ENCODE measurements around the gene PNMT. TPM values are rescaled to one million over a fixed set of nuclear protein-coding genes. Genes with fewer than 3 reads are reported as not detected.

PNMT gene
- total and polyA plus RNA-seq, 4 donors, result 0.75 to 30.2 (median 1.1) TPM

DNA sequence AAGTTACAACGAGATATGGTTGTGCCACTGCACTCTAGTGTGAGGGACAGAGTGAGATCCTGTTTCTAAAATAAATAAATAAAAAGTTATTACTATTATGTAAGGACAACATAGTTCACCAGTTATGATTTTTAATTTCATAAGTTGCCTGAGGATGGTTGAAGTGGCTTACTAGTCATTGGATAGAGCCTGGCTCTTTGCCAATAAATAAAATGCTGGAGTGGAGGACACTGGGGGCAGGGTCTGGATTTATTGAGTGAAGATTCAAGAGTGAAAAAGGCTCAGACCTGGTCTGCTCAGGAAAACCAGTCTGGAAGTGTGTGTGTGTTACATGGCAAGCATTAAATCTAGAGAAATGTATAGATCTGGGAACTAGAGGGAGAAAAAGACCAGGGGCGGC lies 29.2 kb upstream of the PNMT start:
- 84 to 89% methylated on average over 2 of the region's 2 CpGs for WGBS, 2 donors
- Histone ChIP-seq H3K4me1 (ENCODE audit: control insufficient read depth in 1 of 2, insufficient read depth in 2 of 2, low read length in 2 of 2) (no peaks in the 10 kb centered on the region), H3K27ac (ENCODE audit: low read depth in 1 of 2, low read length in 2 of 2) (no peak overlapping the region)

DNA sequence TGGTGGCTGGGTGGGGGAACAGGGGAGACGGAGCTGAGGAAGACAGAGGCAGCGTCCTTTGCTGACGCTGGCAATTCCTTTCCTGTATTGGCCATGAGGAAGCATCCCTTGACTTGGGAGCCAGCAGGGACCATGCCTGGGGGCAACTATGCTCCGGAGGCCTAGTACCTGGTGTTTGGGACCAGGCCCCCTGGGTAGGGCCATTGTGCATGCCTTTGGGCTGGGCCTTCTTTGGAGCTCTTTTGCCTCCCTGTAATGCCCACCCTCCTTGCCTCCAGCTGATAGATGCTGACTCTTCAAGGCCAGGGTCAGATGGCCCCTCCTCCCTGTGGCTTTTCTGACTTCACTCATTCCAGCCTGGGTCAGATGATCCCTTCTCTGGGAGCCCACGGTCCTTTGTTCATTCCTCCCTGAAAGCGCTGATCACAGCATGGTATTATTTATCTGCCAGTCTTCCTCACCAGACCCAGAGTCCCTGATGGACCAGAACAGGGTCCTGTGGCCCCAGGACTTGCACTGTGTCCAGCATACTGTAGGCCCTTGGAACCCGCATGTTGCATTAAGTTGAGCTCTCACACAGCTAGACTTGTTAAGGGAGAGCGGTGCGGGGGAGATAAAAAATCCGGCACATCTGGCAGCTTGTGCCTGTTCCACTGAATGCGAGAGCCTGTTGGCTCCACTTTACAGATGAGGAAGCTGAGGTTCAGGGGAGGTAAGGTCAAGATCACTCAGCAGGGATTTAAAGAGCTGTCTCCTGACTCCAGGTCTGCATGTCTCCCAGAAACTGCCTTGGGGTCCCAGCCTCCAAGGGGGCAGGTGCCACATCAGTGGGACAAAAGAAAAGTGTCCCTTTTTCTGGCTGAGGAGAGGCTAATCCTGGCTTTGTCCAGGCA lies 28.4 kb upstream of the PNMT start:
- no peaks in the 10 kb centered on the region for H3K36me3 ChIP-seq (ENCODE audit: control insufficient read depth in 1 of 2, insufficient read depth in 2 of 2, low read length in 1 of 2)
- H3K27ac ChIP-seq (ENCODE audit: low read depth in 1 of 2, low read length in 2 of 2), result no peak overlapping the region
- DNase-seq (no peak), ATAC-seq (ENCODE audit: low FRiP score) (no peak)
- intact Hi-C loops (cut with DNase I), result loop anchor here (5.0 kb wide), 4 partner anchors 32 to 112 kb away; partner anchors contain the start of gene MIEN1 (in 1 of the 2)
- H3K4me1 ChIP-seq (ENCODE audit: control insufficient read depth in 1 of 2, insufficient read depth in 2 of 2, low read length in 2 of 2), result no peaks in the 10 kb centered on the region
- H3K4me3 ChIP-seq (ENCODE audit: low read length in 2 of 2), result no peak overlapping the region
- WGBS, 2 donors, result 85% methylated on average over 11 of the region's 11 CpGs
- no peaks in the 10 kb centered on the region for H3K9me3 ChIP-seq (ENCODE audit: control insufficient read depth, low read length)
- no peaks in the 10 kb centered on the region for H3K27me3 ChIP-seq (ENCODE audit: control insufficient read depth in 1 of 2, insufficient read depth in 2 of 2, low read length in 1 of 2)

More for the DNA sequence above, 29.2 kb upstream of the PNMT start:
- no peak for ATAC-seq (ENCODE audit: low FRiP score)
- no peaks in the 10 kb centered on the region for H3K27me3 ChIP-seq (ENCODE audit: control insufficient read depth in 1 of 2, insufficient read depth in 2 of 2, low read length in 1 of 2)
- no peak for DNase-seq
- no peaks in the 10 kb centered on the region for H3K36me3 ChIP-seq (ENCODE audit: control insufficient read depth in 1 of 2, insufficient read depth in 2 of 2, low read length in 1 of 2)
- intact Hi-C loops (cut with DNase I), result loop anchor here (5.0 kb wide), 4 partner anchors 33 to 113 kb away; partner anchors contain the start of gene MIEN1 (in 1 of the 2)
- H3K9me3 ChIP-seq (ENCODE audit: control insufficient read depth, low read length), result no peaks in the 10 kb centered on the region
- no peak overlapping the region for H3K4me3 ChIP-seq (ENCODE audit: low read length in 2 of 2)

DNA sequence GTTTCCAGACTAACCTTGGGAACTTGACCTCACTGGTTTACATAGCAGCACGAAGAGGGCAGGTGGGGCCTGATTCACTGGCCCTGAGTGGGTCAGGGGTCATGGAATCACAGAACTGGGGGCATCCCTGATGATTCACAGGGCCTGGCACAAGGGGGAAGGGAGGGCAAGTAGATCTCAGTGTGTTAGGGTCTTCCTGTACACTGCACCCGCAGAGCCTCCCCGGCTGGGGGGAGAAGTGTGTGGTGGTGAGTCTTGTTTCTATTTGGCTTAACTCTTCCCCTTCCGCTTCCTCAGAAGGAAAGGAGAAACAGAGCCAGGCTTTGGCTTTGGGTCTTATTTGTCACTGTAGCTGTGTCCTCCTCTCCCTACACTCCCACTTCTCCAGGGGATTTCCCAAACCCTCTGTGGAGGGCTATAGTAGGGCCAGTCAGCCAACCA lies 27.6 kb upstream of the PNMT start:
- WGBS, 2 donors, result 55 to 58% methylated on average over 4 of the region's 4 CpGs
- DNase-seq (no peak), ATAC-seq (ENCODE audit: low FRiP score) (no peak)
- no peaks in the 10 kb centered on the region for H3K36me3 ChIP-seq (ENCODE audit: control insufficient read depth in 1 of 2, insufficient read depth in 2 of 2, low read length in 1 of 2)
- no peak overlapping the region for H3K27ac ChIP-seq (ENCODE audit: low read depth in 1 of 2, low read length in 2 of 2)
- no peaks in the 10 kb centered on the region for H3K27me3 ChIP-seq (ENCODE audit: control insufficient read depth in 1 of 2, insufficient read depth in 2 of 2, low read length in 1 of 2)
- no peaks in the 10 kb centered on the region for H3K4me1 ChIP-seq (ENCODE audit: control insufficient read depth in 1 of 2, insufficient read depth in 2 of 2, low read length in 2 of 2)
- intact Hi-C loops (cut with DNase I), result no loop called here
- H3K9me3 ChIP-seq (ENCODE audit: control insufficient read depth, low read length), result no peaks in the 10 kb centered on the region
- no peak overlapping the region for H3K4me3 ChIP-seq (ENCODE audit: low read length in 2 of 2)

DNA sequence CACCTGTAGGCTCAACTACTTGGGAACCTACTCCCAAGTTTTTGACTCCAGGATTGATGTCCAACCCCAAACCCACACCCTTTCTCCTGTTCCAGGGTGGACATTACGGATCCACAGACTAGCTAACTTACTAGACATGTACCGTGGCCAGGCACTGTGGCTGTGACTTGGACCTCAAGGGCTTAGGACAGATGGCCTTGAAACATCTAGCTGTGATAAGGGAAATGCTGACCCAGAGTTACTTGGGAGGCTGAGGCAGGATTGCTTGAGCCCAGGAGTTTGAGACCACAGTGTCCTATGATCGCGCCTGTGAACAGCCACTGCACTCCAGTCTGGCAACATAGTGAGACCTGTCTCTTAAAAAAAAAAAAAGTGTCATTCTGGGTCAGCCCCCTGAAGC lies 27.2 kb upstream of the PNMT start:
- Histone ChIP-seq H3K9me3 (ENCODE audit: control insufficient read depth, low read length) (no peaks in the 10 kb centered on the region), H3K36me3 (ENCODE audit: control insufficient read depth in 1 of 2, insufficient read depth in 2 of 2, low read length in 1 of 2) (no peaks in the 10 kb centered on the region), H3K27ac (ENCODE audit: low read depth in 1 of 2, low read length in 2 of 2) (no peak overlapping the region), H3K4me3 (ENCODE audit: low read length in 2 of 2) (no peak overlapping the region), H3K4me1 (ENCODE audit: control insufficient read depth in 1 of 2, insufficient read depth in 2 of 2, low read length in 2 of 2) (no peaks in the 10 kb centered on the region), H3K27me3 (ENCODE audit: control insufficient read depth in 1 of 2, insufficient read depth in 2 of 2, low read length in 1 of 2) (no peaks in the 10 kb centered on the region)
- ATAC-seq (ENCODE audit: low FRiP score) (no peak), DNase-seq (no peak)
- intact Hi-C loops (cut with DNase I), result no loop called here
- WGBS, 2 donors, result 94 to 95% methylated on average over 4 of the region's 4 CpGs

DNA sequence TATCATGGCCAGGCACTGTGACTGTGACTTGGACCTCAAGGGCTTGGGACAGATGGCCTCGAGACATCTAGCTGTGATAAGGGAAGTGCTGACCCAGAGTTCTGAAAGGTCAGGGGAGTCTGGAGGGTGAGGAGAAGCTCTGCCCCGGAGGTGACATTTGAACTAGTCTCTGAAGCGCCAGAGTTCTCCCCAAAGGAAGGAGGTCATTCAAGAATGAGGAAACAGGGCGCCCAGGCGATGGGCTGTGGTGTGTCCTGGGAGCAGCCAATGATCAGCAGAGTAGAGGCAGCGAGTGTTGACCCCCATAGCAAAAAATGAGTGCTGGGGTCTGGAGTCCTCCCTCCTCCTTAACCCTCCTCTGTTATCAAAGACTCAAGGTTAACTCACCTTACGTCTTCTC lies 26.4 kb upstream of the PNMT start:
- no peaks in the 10 kb centered on the region for H3K27me3 ChIP-seq (ENCODE audit: control insufficient read depth in 1 of 2, insufficient read depth in 2 of 2, low read length in 1 of 2)
- no peaks in the 10 kb centered on the region for H3K36me3 ChIP-seq (ENCODE audit: control insufficient read depth in 1 of 2, insufficient read depth in 2 of 2, low read length in 1 of 2)
- WGBS, 2 donors, result 86% methylated on average over 7 of the region's 7 CpGs
- ATAC-seq (ENCODE audit: low FRiP score) (no peak), DNase-seq (no peak)
- intact Hi-C loops (cut with DNase I), result no loop called here
- H3K4me3 ChIP-seq (ENCODE audit: low read length in 2 of 2), result no peak overlapping the region
- H3K4me1 ChIP-seq (ENCODE audit: control insufficient read depth in 1 of 2, insufficient read depth in 2 of 2, low read length in 2 of 2), result no peaks in the 10 kb centered on the region
- no peak overlapping the region for H3K27ac ChIP-seq (ENCODE audit: low read depth in 1 of 2, low read length in 2 of 2)
- H3K9me3 ChIP-seq (ENCODE audit: control insufficient read depth, low read length), result no peaks in the 10 kb centered on the region

DNA sequence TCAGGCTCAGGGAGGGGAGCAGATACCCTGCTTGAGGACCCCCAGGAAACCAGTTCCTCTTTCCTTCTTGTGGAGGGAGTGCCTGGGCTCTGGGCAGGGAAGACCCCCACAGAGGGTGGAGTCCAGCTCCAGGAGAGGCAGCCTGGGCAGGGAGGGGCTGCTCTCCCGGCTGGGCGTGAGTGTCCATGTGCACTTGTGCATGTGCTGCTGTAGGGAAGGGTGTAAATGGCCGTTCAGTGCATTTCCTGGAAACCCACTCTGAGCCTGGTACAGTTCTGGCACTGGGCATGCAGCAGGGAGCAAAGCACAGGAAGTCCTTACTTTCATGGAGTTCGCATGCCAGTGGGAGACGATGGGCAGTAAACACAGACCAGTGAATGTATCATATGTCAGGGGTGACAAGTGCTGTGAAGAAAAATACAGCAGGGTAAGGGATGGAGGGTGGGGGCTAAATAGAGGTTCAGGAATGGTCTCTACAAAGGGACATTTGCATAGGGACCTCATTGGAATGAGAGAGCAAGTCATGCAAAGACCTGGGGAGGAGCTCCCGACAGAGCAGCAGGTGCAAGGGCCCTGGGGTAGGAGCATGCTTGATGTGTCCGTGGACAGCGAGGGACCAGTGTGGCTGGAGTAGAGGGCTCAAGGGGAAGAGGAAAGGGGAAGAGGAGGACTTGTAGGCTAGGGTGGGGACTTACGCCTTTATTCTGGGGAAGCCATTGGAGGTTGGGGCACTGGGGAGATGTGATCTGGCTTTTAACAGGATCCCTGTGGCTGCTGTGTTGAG lies 25.8 kb upstream of the PNMT start:
- intact Hi-C loops (cut with DNase I), result no loop called here
- Histone ChIP-seq H3K9me3 (ENCODE audit: control insufficient read depth, low read length) (no peaks in the 10 kb centered on the region), H3K27me3 (ENCODE audit: control insufficient read depth in 1 of 2, insufficient read depth in 2 of 2, low read length in 1 of 2) (no peaks in the 10 kb centered on the region), H3K27ac (ENCODE audit: low read depth in 1 of 2, low read length in 2 of 2) (no peak overlapping the region), H3K4me3 (ENCODE audit: low read length in 2 of 2) (no peak overlapping the region), H3K4me1 (ENCODE audit: control insufficient read depth in 1 of 2, insufficient read depth in 2 of 2, low read length in 2 of 2) (no peaks in the 10 kb centered on the region), H3K36me3 (ENCODE audit: control insufficient read depth in 1 of 2, insufficient read depth in 2 of 2, low read length in 1 of 2) (no peaks in the 10 kb centered on the region)
- DNase-seq (no peak), ATAC-seq (ENCODE audit: low FRiP score) (no peak)
- 81 to 86% methylated on average over 9 of the region's 9 CpGs for WGBS, 2 donors

DNA sequence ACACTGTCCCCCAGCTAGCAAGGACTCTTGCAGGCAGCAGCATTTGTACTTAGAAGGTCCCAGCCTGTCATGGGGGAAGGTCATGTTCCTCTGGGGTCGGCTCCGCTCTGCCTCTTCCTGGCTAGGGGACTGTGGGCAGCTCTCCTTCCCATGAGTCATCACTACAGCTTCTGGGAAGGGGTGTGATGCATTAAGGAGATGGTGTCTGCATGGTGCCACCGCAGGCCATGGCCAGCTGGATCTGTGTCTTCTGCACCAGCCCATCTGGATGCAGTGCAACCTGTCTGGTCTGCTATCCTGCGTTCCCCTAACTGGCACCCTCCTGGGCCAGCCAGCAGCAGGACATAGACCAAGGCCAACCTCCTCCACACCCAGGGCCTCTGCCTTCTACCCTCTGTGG lies 25.0 kb upstream of the PNMT start:
- no peaks in the 10 kb centered on the region for H3K4me1 ChIP-seq (ENCODE audit: control insufficient read depth in 1 of 2, insufficient read depth in 2 of 2, low read length in 2 of 2)
- no peak for ATAC-seq (ENCODE audit: low FRiP score)
- intact Hi-C loops (cut with DNase I), result no loop called here

DNA sequence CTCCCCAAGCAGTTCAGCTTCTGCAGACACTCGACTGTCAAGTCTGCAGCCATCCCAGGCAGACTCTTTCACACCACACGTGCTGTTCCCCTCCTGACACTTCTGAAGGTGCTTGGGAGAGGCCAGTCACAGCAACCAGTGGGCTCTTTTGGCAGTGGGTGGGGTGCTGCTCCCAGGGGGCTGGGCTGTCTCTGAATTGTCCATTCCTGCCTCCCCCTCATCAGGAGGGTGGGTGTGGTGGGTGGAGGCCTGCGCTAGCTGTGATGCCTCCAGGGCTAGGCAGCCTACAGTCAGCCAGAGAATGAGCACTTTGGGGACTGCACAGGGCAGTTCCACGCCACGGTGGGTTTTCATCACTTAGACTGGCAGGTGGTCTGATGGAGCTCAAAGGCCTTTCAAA lies 21.0 kb upstream of the PNMT start:
- Histone ChIP-seq H3K4me3 (ENCODE audit: low read length in 2 of 2) (no peak overlapping the region), H3K27ac (ENCODE audit: low read depth in 1 of 2, low read length in 2 of 2) (no peak overlapping the region), H3K4me1 (ENCODE audit: control insufficient read depth in 1 of 2, insufficient read depth in 2 of 2, low read length in 2 of 2) (no peaks in the 10 kb centered on the region), H3K36me3 (ENCODE audit: control insufficient read depth in 1 of 2, insufficient read depth in 2 of 2, low read length in 1 of 2) (no peaks in the 10 kb centered on the region), H3K27me3 (ENCODE audit: control insufficient read depth in 1 of 2, insufficient read depth in 2 of 2, low read length in 1 of 2) (no peaks in the 10 kb centered on the region), H3K9me3 (ENCODE audit: control insufficient read depth, low read length) (no peaks in the 10 kb centered on the region)
- WGBS, 2 donors, result 85 to 86% methylated on average over 5 of the region's 5 CpGs
- intact Hi-C loops (cut with DNase I), result no loop called here
- ATAC-seq (ENCODE audit: low FRiP score) (no peak), DNase-seq (no peak)

More for the DNA sequence above, 25.0 kb upstream of the PNMT start:
- Histone ChIP-seq H3K4me3 (ENCODE audit: low read length in 2 of 2) (no peak overlapping the region), H3K36me3 (ENCODE audit: control insufficient read depth in 1 of 2, insufficient read depth in 2 of 2, low read length in 1 of 2) (no peaks in the 10 kb centered on the region), H3K27me3 (ENCODE audit: control insufficient read depth in 1 of 2, insufficient read depth in 2 of 2, low read length in 1 of 2) (no peaks in the 10 kb centered on the region), H3K27ac (ENCODE audit: low read depth in 1 of 2, low read length in 2 of 2) (no peak overlapping the region), H3K9me3 (ENCODE audit: control insufficient read depth, low read length) (no peaks in the 10 kb centered on the region)
- DNase-seq, result no peak
- 71 to 72% methylated on average over 4 of the region's 4 CpGs for WGBS, 2 donors

Measured in aorta (tissue), 5 donors.